GM12873 (cell line): ENCODE measurements around the gene AGFG2.

ENCODE experiments used
- TF ChIP-seq, protein P1 (sequence below): IDR thresholded peaks from 2 replicates; pipeline ENCODE4 v1.5.1; 2012; ENCODE audit warnings: low read depth, mild to moderate bottlenecking, moderate library complexity, low read length, control low read depth; ENCODE audit not compliant: insufficient read depth; ENCODE audit errors: missing control alignments

AGFG2 gene

DNA sequence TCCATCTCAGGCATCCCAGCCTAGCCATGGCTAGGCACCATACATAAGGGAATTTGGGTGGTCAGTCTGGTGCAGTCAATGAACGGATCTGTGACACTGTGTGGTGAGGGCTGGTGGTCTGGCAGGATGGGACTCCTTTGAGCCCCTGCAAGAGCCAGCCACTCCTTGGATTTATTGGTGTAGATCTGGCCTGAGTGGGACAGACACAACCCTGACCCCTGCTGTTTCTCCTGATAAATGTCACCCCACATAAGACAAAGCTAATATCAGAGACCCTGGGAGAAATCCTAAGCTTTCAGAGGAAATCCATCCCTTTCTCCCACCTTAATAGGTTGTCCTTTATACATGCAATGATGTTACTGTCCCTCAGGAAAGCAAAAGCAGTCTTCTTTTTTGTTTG lies 49.4 kb downstream of the AGFG2 start:
- TF ChIP-seq, protein P1, sequence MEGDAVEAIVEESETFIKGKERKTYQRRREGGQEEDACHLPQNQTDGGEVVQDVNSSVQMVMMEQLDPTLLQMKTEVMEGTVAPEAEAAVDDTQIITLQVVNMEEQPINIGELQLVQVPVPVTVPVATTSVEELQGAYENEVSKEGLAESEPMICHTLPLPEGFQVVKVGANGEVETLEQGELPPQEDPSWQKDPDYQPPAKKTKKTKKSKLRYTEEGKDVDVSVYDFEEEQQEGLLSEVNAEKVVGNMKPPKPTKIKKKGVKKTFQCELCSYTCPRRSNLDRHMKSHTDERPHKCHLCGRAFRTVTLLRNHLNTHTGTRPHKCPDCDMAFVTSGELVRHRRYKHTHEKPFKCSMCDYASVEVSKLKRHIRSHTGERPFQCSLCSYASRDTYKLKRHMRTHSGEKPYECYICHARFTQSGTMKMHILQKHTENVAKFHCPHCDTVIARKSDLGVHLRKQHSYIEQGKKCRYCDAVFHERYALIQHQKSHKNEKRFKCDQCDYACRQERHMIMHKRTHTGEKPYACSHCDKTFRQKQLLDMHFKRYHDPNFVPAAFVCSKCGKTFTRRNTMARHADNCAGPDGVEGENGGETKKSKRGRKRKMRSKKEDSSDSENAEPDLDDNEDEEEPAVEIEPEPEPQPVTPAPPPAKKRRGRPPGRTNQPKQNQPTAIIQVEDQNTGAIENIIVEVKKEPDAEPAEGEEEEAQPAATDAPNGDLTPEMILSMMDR, result peak; percentile 52

DNA sequence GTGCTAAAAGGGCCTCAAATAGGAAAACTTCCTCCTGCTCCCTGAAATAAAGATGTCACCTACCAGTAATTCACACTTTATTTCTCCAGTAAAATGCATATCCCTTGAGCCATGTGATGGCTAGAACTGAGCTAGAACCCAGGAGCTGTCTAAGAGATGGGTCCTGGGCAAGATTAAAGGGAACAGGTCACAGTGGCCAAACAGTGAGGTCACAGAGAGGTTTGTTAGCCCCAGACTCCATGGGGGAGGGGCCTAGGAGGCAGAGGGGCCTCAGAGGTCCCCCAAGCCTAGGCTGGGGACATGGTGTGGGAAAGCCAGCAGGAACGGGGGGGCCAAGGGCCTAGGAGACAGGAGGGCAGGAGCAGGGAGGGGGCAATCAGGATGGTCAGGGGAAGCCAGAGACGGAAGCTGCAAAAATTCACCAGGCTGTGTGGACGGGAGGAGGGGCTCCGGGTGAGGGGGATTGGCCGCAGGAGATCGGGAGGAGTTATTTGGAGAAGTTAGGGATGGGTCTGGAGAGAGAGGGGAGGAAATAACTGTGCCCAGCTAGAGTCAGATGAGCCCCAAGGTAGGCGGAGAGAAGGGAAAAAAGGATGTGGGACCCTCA lies 50.4 kb downstream of the AGFG2 start:
- TF ChIP-seq, protein P1, result no peak

DNA sequence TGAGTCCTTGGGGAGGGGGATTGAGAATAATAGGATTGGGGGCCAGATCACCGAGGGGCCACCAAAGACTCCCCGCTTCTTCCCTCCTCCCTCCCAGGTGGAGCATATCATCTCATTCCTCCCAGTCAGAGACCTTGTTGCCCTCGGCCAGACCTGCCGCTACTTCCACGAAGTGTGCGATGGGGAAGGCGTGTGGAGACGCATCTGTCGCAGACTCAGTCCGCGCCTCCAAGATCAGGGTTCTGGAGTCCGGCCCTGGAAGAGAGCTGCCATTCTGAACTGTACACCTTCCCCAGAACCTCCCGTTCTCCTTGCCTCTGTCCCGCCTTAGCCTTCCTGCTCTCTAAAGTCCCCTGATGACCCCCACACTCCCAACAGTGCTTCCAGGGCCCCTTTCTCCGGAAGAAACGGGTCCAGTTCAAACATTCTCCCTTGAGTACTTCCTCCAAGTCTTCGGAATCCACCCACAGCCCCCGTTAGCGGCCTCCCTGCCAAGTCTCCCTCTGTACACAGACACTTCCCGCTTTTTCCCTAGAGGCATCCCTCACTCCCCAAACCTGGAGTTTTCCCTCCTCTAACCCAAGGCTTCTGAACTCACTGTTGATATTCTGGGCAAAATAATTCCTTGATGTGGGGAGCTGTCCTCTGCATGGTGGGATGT lies 51.2 kb downstream of the AGFG2 start:
- TF ChIP-seq, protein P1, result no peak

DNA sequence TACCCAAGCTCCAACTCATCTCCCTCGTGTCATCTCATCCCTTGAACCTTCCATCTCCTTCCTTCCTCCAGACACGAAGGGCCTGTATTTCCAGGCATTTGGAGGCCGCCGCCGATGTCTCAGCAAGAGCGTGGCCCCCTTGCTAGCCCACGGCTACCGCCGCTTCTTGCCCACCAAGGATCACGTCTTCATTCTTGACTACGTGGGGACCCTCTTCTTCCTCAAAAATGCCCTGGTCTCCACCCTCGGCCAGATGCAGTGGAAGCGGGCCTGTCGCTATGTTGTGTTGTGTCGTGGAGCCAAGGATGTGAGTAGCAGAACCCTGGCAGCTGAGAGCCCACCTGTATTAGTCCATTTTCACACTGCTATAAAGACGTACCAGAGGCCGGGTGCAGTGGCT lies 52.6 kb downstream of the AGFG2 start:
- TF ChIP-seq, protein P1, result no peak

DNA sequence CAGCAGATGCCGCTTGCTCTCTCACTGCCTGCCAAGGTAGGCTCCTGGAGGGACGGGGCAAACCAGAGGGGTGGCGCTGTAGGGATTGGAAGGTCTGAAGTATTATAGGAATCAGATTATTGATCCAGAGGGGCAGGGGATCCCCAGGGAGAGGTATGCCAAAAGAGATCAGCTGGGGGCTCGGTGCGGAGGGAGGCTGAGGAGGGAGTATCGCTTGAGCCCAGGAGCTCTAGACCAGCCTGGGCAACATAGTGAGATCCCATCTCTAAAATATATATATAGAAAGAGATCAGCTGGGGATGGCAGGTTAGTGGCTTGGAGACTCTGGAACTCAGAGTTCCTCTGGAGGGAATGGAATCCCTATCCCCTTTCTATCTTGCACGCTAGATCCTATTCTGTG lies 56.2 kb downstream of the AGFG2 start:
- TF ChIP-seq, protein P1, result no peak

DNA sequence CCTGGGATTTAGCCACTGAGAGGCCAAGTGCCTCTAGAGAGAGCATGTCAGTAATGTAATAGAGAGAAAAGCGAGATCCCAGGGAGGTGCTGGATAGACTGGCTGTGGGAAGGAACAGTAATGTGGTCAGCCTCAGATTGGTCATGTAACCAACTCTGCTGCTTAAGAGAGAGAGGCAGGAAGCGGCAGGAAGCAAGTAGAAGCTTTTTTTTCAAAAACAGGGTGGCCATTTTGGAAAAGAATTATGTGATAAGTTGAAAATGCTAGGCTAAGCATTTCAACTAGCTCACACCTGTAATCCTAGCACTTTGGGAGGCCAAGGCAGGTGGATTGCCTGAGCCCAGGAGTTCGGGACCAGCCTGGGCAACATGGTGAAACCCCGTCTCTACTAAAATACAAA lies 59.4 kb downstream of the AGFG2 start:
- TF ChIP-seq, protein P1, result no peak

DNA sequence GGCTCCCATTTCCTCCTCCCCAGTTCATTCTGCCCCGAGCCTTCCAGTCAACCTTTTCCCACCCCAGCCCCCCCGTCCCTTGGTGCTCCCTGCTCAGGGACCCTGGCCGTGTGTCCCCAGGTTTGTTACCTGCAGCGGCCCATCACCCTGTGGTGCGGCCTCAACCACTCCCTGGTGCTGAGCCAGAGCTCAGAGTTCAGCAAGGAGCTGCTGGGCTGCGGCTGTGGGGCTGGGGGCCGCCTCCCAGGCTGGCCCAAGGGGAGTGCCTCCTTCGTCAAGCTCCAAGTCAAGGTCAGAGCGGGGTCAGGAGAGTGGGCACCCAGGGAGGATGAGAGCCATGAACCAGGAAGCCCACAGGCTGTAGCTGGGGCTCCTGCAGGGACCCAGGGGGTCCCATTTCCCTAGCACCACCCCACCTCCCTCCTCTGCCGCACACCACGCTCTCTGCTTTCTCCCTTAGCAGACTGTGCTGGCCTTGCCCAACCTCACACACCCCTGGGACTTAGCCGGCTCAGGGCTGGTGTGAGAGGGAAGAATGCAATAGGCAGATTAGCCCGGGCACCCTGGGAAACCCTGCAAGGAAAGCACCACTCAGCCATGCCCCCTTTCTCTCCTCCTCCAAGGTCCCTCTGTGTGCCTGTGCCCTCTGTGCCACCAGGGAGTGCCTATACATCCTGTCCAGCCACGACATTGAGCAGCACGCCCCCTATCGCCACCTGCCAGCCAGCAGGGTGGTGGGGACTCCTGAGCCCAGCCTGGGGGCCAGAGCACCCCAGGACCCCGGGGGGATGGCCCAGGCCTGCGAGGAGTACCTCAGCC lies 61.1 kb downstream of the AGFG2 start:
- TF ChIP-seq, protein P1, result peak; percentile 27
